Measurements from ENCODE around the gene SNX25.

SNX25 gene

GRCh38 chr4:185411849-185412248 is 202.5 kb downstream of the SNX25 start:
- Histone ChIP-seq H3K9me3 (ENCODE audit: control insufficient read depth, insufficient read depth, low read depth, low read length) (peaks cover 4% of the 10 kb centered on the region; the same call in 1 of the 2 replicates), H3K36me3 (ENCODE audit: control insufficient read depth, insufficient read depth, low read length) (peaks cover 37% of the 10 kb centered on the region), H3K9ac (ENCODE audit: low read length) (no peak overlapping the region), H3K4me3 (ENCODE audit: low read depth, low read length) (no peak overlapping the region), H3K27me3 (ENCODE audit: control insufficient read depth, insufficient read depth, low read length) (no peaks in the 10 kb centered on the region), H3K27ac (ENCODE audit: low read depth, low read length) (no peak overlapping the region), H3K4me1 (ENCODE audit: control insufficient read depth, insufficient read depth, low read length) (no peaks in the 10 kb centered on the region)

- H3K9ac ChIP-seq (ENCODE audit: low read length), result no peak overlapping the region
- no peaks in the 10 kb centered on the region for H3K4me1 ChIP-seq (ENCODE audit: control insufficient read depth, insufficient read depth, low read length)
- H3K27ac ChIP-seq (ENCODE audit: low read depth, low read length), result no peak overlapping the region
- peaks cover 42% of the 10 kb centered on the region for H3K36me3 ChIP-seq (ENCODE audit: control insufficient read depth, insufficient read depth, low read length)
- H3K9me3 ChIP-seq (ENCODE audit: control insufficient read depth, insufficient read depth, low read depth, low read length), result peaks cover 4% of the 10 kb centered on the region; the same call in 1 of the 2 replicates
- no peak overlapping the region for H3K4me3 ChIP-seq (ENCODE audit: low read depth, low read length)
- no peaks in the 10 kb centered on the region for H3K27me3 ChIP-seq (ENCODE audit: control insufficient read depth, insufficient read depth, low read length)
Measured at GRCh38 chr4:185412412-185412811, 203.0 kb downstream of the SNX25 start.
